K562 (cell line): ENCODE measurements around the gene CALML6. TPM values are rescaled to one million over a fixed set of nuclear protein-coding genes. Genes with fewer than 3 reads are reported as not detected.

Experiments
- ATAC-seq: fragments of 200-7000 bp; cut with Tn5 transposase; 3 replicates; pipeline ENCODE4 v1.9.1; 2020; ENCODE audit warnings: moderate library complexity
- BruUV-seq: library from RNA; stranded (reverse); fragments of 400-500 nt; replicated peaks from 2 replicates; lab custom pipeline; 2021; lab: Mats Ljungman, UMichigan
- CTCF ChIA-PET: fragments of 300-600 bp; formaldehyde crosslinking; extraction: SDS; loops from one replicate; lab custom pipeline; 2021; ENCODE audit warnings: low intra/inter-chr PET ratio; lab: Yijun Ruan, JAX
- POLR2A ChIA-PET: fragments of 300-600, 350-650 bp; sonication (Branson Sonifier 250); formaldehyde crosslinking; extraction: SDS; loops from one replicate; lab custom pipeline; 2021; ENCODE audit warnings: antibody characterized with exemption, inconsistent platforms; lab: Yijun Ruan, JAX
- DNase-seq, 4 experiments: peaks; one replicate each; pipeline versions ENCODE4 v3.0.0 to v3.0.0-alpha.2; 2011 to 2018; ENCODE audit warnings: low spot score in 3 of 4, mixed read lengths in 3 of 4; ENCODE audit errors: extremely low read depth in 1 of 4
- FAIRE-seq: peaks from 2 replicates; lab custom pipeline; 2011; peaks lifted over from hg19 to GRCh38; lab: Jason Lieb, UNC
- H2AFZ ChIP-seq: 2 replicates; pipeline ENCODE4 v1.6.0; 2011; ENCODE audit warnings: low read depth, low read length, control low read depth, inconsistent platforms
- H3K27ac ChIP-seq: fragments of 200-600 bp; 3 replicates; pipeline ENCODE4 v1.8.0; 2011; ENCODE audit warnings: low read depth, mild to moderate bottlenecking, control low read depth, inconsistent platforms, low read length, moderate library complexity, mixed read lengths; ENCODE audit errors: extremely low read depth
- H3K27me3 ChIP-seq, 2 experiments: fragments of 300-600 bp in 1 of 2; 2 replicates in 1 of 2; 3 replicates in 1 of 2; pipeline versions ENCODE4 v1.6.0 to v1.8.0; 2011; ENCODE audit warnings: inconsistent platforms in 2 of 2, low read length in 2 of 2, mild to moderate bottlenecking in 1 of 2, mixed read lengths in 1 of 2, moderate library complexity in 1 of 2; ENCODE audit not compliant: control insufficient read depth in 2 of 2, insufficient read depth in 2 of 2
- H3K36me3 ChIP-seq: fragments of 300-600 bp; 3 replicates; pipeline ENCODE4 v1.8.0; 2011; ENCODE audit warnings: mild to moderate bottlenecking, low read length, inconsistent platforms; ENCODE audit not compliant: control insufficient read depth, insufficient read depth
- H3K4me1 ChIP-seq, 2 experiments: fragments of 200-600 bp in 1 of 2; replicated peaks in 1 of 2; 2 replicates in 1 of 2; 3 replicates in 1 of 2; pipeline versions ENCODE4 v1.5.1 to v1.8.0; 2011; ENCODE audit warnings: inconsistent platforms in 2 of 2, low read length in 2 of 2, mild to moderate bottlenecking in 1 of 2, mixed read lengths in 1 of 2, moderate library complexity in 1 of 2; ENCODE audit not compliant: control insufficient read depth in 2 of 2, insufficient read depth in 2 of 2
- H3K4me2 ChIP-seq: 2 replicates; pipeline ENCODE4 v1.6.1; 2011; ENCODE audit warnings: low read length, control low read depth, inconsistent platforms, mixed read lengths; ENCODE audit not compliant: insufficient read depth
- H3K4me3 ChIP-seq: fragments of 200-600 bp; sonication (generic), shearing (Covaris generic); 2 replicates; pipeline ENCODE4 v1.5.1; 2016; ENCODE audit warnings: control low read depth, inconsistent platforms
- H3K79me2 ChIP-seq: fragments of 200-600 bp; 3 replicates; pipeline ENCODE4 v1.8.0; 2011; ENCODE audit warnings: low read length, inconsistent platforms; ENCODE audit not compliant: control insufficient read depth, insufficient read depth
- H3K9ac ChIP-seq, 2 experiments: 2 replicates each; pipeline versions ENCODE4 v1.6.0 to v1.6.1; 2011; ENCODE audit warnings: low read depth in 2 of 2, low read length in 2 of 2, control low read depth in 1 of 2, inconsistent platforms in 1 of 2, mild to moderate bottlenecking in 1 of 2, mixed read lengths in 1 of 2; ENCODE audit not compliant: insufficient read depth in 1 of 2
- H3K9me1 ChIP-seq: one replicate; pipeline ENCODE4 v1.6.0; 2011; ENCODE audit warnings: inconsistent platforms, mild to moderate bottlenecking, low read length, moderate library complexity; ENCODE audit not compliant: control insufficient read depth, insufficient read depth
- H3K9me3 ChIP-seq: replicated peaks from 2 replicates; pipeline ENCODE4 v1.5.1; 2011; ENCODE audit warnings: low read depth, low read length, inconsistent platforms; ENCODE audit not compliant: control insufficient read depth, insufficient read depth
- H4K20me1 ChIP-seq: replicated peaks from 2 replicates; pipeline ENCODE4 v1.6.1; 2011; ENCODE audit warnings: low read length, inconsistent platforms, mixed read lengths; ENCODE audit not compliant: control insufficient read depth, insufficient read depth
- CBFB ChIP-seq: sonication (generic); formaldehyde crosslinking; IDR thresholded peaks from 2 replicates; pipeline ENCODE4 v1.4.0; 2020; ENCODE audit warnings: mild to moderate bottlenecking, missing genetic modification reagents
- E2F4 ChIP-seq: sonication (generic); formaldehyde crosslinking; IDR thresholded peaks from 2 replicates; pipeline ENCODE4 v1.8.0; 2022; ENCODE audit warnings: mild to moderate bottlenecking, low read depth, missing genetic modification reagents
- HNRNPL ChIP-seq: fragments of 200-400 bp; formaldehyde crosslinking; IDR thresholded peaks from 2 replicates; pipeline ENCODE4 v1.6.1; 2017; ENCODE audit warnings: low read depth, mild to moderate bottlenecking, low read length
- IRF2 ChIP-seq: sonication (generic); formaldehyde crosslinking; IDR thresholded peaks from 2 replicates; pipeline ENCODE4 v1.8.1; 2022; ENCODE audit warnings: mild to moderate bottlenecking, missing genetic modification reagents
- NR3C1 ChIP-seq: sonication (generic); formaldehyde crosslinking; IDR thresholded peaks from 2 replicates; pipeline ENCODE4 v1.8.1; 2022; ENCODE audit warnings: missing genetic modification reagents
- WGBS: fragments of 100-300 bp; shearing (Covaris generic); methylation state at CpG from one replicate; pipeline ENCODE4 v1.1.6; 2016; ENCODE audit warnings: low coverage, mixed read lengths; ENCODE audit not compliant: insufficient coverage; ENCODE audit errors: missing lambda C conversion rate; 5-methylcytosine and 5-hydroxymethylcytosine counted together
- in situ Hi-C: fragments of 300-500 bp; cut with MboI; formaldehyde crosslinking; loops from 4 replicates; pipeline ENCODE4 v1.15.0; 2018; ENCODE audit warnings: inconsistent platforms, mixed read lengths
- intact Hi-C: fragments of 100-400 bp; cut with micrococcal nuclease; formaldehyde crosslinking; loops from 2 replicates; pipeline ENCODE4 v1.14.2; 2022
- polyA plus RNA-seq, 8 experiments: library from polyadenylated mRNA; depleted of rRNA in 4 of 8; stranded (reverse) in 5 of 8; unstranded in 3 of 8; fragments of >200 nt; fragmentation: Nextera tagmentation in 2 of 8; fragmentation: Illumina TruSeq in 1 of 8; extraction: Ambion mirVana in 2 of 8; extraction: Trizol in 1 of 8; gene quantifications; 2 replicates each; pipeline versions ENCODE4 v1.2.1 to v1.2.3, GENCODE V29; 2011 to 2014; ENCODE audit warnings: inconsistent platforms in 1 of 8, missing spikeins in 1 of 8
- total RNA-seq, 7 experiments: library from RNA; depleted of rRNA in 6 of 7; stranded (reverse); fragments of >200 nt in 6 of 7; fragmentation: Illumina TruSeq in 2 of 7; extraction: Trizol in 2 of 7; gene quantifications; 2 replicates each; pipeline versions ENCODE4 v1.2.1 to v1.2.3, GENCODE V29; 2011 to 2021; ENCODE audit warnings: low replicate concordance in 1 of 7

Gene CALML6
- total and polyA plus RNA-seq, 9 of the 15 experiments (the other 6 are each of a cell fraction or from before 2014, with no cell fraction given) = 0.14 TPM; not detected in 8

GRCh38 chr1:1924849-1925248, 9.8 kb downstream of the CALML6 start:
- Histone ChIP-seq H2AFZ (no peak overlapping the region), H3K27ac (no peak overlapping the region), H3K36me3 (no peaks in the 10 kb centered on the region), H3K79me2 (no peaks in the 10 kb centered on the region), H3K4me1 (peaks cover 0 to 88% of the 10 kb centered on the region in 2 experiments; a peak in 2 of 5 replicates), H3K9me1 (no peaks in the 10 kb centered on the region), H3K4me2 (no peak overlapping the region), H3K9ac (no peak overlapping the region), H3K27me3 (peaks cover 20 to 62% of the 10 kb centered on the region in 2 experiments; a peak in 4 of 5 replicates), H4K20me1 (peaks cover 8% of the 10 kb centered on the region), H3K4me3 (no peak overlapping the region), H3K9me3 (no peaks in the 10 kb centered on the region)
- no TSS peak for BruUV-seq
- ChIA-PET CTCF (no interaction called here), POLR2A (interaction anchor here (1.7 kb wide), 1 partner anchor 16 kb away, joined by 9 read pairs; no protein-coding TSS in a partner anchor)
- intact Hi-C loops = no loop called here
- 30% methylated on average over 21 of the region's 21 CpGs for WGBS
- ATAC-seq (no peak), FAIRE-seq (no peak)
- TF ChIP-seq IRF2 (CRISPR knock-in tag) (peak; percentile 82; the same call in 1 of the 2 replicates), NR3C1 (0 out of 2 replicates have a peak, but pooled peaks have one; percentile 0), E2F4 (CRISPR knock-in tag) (no peak), CBFB (CRISPR knock-in tag) (peak; percentile 73; the same call in 1 of the 2 replicates), HNRNPL (peak; percentile 75; the same call in 1 of the 2 replicates)
- TF ChIP-seq, all 486 proteins: peak for 4
- in situ Hi-C loops = no loop called here
- no peak for DNase-seq
